HG02623 (cell line): ENCODE results near the gene ATG13.

Experiments
- ATAC-seq: cut with Tn5 transposase; IDR thresholded peaks from one replicate; pipeline ENCODE4 v1.9.1; 2021; ENCODE audit warnings: moderate library complexity; ENCODE audit not compliant: unreplicated experiment

ATG13 gene

GRCh38 chr11:46674463-46675287 lies 57.3 kb downstream of the ATG13 start:
- ATAC-seq = no peak

DNA sequence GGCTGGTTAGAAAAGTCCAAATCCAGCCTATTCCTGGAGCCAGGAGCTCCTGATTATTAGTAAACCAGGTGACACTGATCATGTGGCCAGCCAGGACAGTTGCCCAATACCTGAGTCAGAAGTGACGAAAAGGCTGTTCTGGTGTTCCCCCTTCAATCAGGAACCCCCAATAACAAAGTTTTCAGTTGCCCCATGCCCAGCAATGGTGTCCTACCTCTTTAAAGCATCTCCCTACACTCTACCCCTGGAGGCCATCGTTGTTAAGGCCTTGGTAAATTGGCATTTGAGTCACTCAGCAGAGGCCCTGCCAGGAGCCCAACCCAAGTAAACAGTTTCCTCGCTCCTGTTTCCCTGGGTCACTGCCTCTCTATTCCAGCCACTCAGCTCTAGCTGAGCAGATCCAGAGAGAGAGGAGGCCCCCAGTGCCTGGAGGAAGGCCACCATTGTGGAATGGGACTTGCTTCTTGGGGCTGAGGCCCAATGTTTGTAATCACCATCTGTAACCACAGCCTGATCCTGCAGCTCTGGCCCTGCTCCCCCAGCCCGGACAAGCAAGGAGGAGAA lies 58.0 kb downstream of the ATG13 start:
- ATAC-seq = no peak

GRCh38 chr11:46675949-46676348 lies 58.6 kb downstream of the ATG13 start:
- no peak for ATAC-seq

DNA sequence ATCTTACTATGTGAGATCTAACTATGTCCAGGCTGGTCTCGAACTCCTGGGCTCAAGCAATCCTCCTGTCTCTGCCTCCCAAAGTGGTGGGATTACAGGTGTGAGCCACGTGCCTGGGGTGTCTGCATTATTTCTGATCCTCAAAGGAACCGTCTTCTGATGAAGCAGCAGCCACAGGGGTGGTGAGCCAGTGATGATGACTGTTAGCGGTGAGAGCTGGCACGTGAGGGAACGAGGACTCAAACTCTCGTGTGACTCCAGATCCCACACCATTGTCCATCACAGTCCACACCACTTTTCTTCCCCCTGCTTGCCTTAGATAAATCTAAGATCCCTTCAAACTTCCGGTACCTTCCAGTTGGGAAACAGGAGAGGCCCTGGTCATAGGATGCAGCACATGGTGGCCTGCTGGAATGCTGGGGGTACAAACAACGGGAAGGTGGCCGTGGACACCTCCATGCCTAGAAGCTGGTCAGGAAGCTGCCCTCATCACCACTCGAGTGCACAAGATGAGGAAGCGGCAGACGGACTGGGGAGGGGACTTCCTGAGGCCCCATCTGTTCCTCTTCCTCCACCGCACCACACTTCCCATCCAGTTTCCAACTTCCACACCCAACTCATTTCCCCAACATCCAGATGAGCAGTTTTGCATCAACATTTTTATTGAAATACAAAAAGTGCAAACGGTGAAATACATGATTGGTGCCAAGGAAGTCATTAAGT lies 59.2 kb downstream of the ATG13 start:
- no peak for ATAC-seq

GRCh38 chr11:46677169-46677568 lies 59.8 kb downstream of the ATG13 start:
- ATAC-seq = no peak

DNA sequence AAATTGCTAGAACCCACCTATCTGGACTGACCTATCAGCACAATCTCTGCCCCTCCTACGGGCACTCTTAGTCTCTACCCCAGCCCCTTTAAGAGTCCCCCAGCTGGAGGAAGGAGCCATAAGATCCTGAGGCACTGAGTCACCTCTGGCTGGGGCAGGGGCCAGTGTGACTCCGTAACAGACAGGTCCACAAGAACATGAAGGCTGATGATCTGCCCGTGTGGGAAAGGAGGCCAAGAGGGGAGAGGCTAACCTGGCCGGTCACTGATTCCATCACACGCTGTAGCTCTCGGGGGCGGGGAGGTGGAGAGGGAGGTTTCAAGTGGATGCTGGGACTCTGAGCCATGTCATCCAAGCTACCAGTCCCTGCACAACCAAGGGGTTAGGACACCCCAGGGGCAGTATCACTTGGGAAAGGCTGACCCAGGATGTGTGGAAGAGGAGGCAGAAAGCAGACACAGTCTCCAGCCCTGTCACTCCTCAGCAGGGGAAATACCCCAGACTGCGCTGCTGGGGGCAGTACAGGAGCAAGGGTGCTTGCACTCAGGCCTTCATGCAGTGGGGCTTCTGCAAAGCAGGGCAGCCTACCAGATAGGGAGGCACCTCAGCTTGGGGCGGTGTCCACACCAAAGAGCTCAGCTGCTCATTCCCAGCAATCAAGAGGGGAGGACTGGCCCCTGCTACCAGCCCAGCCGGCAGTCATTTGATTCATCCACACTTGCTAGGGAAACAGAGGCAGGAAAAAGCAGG lies 60.8 kb downstream of the ATG13 start:
- no peak for ATAC-seq

DNA sequence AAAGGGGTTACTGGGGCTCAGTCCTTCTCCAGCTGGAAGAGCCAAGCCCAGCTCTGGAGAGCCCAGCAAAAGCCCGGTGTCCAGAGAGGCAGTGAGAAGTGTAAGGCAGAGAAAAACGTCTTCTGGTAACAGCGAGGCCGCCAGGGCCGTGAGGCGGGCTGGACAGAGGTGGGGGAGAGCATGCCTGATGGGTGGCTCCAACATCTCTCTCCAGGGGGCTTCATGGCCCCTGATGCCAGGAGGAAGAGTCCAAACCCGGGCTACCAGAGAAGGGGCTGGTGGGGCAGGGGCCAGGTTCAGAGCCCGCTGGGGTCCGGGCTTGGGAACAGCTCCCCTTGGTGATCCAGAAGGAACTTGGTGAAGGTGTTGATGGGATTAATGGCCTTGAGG lies 61.4 kb downstream of the ATG13 start:
- ATAC-seq = no peak

DNA sequence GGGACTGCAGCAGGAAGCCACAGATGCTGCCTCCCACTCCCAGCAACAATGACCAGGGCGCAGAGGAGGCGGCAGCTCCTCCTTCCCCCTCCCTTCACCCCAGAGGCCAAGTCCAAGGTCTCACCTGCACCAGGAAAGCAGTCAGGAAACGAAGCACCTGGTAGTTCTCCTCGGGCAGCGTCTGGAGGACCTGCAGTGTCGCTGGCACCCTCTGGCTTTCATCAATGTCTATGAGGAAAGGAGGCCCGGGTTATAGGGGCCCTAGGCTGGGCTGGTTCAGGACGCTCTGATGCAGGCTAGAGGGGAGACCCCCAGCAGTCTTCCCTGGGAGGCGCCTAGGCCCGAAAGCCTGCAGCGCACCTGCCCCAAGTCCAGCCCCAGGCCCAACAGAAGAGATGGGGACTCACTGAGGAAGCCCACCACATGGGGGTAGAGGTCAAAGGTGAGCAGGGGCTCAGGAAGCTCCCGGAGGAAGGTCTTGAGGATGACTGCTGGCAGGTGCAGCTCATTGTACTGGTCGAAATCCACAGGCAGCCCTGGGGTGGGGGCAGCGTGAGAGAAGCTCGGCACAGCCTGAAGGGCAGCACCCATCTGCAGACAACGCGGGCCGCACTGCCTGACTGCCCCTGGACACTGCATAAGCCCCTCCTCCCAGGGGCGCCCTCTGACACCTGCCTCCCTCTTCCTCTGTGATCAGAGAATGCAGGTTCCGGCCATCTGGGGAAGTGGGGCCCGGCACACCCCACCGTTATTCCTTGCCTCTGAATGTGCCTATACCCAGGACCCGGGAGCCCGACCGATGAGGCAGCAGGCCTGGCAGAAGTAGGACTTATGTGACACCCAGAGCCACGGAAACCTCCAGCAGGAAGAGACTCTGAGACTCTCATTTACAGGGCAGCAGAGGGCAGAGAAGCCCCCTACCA lies 62.1 kb downstream of the ATG13 start:
- ATAC-seq = no peak

DNA sequence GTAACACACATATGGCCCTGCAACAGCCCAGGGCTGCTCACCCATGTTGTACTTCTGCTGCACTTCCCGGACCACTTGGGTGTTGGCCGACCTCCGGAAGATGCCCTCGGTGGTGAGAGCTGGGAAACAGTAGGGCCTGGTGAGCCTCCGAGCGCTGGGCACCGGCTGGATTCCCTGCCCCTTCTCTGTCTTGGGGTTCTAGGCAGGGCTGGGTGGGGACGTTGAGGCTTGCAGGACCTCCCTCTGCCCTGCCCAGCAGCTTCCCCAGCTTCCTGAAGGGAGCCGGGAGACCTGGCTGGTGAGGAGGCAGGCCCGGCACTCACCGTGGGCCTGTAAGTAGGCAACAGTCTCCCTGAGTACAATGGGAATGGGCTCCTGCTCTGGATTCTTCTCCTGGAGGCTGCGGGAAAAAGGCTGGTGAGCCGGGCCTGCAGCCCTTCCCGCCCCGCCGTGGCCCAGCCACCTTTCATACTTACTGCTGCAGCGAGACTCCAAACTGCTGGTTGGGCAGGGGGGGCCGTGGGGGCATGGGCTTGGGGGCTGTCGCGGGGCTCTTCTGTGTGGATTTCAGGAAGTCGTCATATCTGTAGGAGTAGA lies 62.9 kb downstream of the ATG13 start:
- ATAC-seq = no peak

- no peak for ATAC-seq
Measured at GRCh38 chr11:46680815-46681214, 63.5 kb downstream of the ATG13 start.

- ATAC-seq = no peak
Measured at GRCh38 chr11:46681814-46682213, 64.5 kb downstream of the ATG13 start.

DNA sequence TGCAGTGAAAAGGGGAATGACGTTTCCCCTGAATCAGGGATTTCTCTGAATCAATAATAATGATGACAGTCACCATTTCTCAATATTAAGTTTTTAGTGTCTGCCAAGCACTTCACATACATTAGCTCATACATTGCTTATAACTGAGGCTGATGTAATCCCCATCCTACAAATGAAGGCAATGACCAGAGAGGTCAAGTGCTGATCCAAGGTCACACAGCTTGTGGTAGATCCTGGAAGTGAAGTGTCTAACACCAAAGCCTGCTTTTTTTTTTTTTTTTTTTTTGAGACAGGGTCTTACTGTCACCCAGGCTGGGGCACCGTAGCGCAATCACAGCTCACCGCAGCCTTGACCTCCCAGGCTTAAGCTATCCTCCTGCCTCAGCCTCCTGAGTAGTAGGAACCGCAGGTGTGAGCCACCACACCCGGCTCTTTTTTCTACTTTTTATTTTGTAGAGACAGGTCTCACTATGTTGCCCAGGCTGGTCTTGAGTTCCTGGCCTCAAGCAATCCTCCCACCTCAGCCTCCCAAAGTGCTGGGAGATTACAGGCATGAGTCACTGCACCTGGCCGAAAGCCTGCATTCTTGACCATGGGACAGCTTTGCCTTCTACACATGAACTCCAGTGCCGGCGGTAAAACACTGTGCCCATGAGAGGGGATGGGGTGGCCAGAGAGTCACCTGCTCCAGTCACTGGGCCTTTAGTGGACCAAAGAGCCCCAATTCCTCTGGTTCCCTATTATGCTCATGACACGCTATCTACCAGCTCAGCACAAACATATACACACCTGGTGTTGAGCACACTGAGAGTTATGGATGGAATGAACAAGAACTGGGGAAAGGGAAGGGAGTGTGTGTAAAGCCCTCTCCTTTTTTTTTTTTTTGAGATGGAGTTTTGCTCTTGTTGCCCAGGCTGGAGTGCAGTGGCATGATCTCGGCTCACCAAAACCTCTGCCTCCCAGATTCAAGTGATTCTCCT lies 65.7 kb downstream of the ATG13 start:
- ATAC-seq = no peak

DNA sequence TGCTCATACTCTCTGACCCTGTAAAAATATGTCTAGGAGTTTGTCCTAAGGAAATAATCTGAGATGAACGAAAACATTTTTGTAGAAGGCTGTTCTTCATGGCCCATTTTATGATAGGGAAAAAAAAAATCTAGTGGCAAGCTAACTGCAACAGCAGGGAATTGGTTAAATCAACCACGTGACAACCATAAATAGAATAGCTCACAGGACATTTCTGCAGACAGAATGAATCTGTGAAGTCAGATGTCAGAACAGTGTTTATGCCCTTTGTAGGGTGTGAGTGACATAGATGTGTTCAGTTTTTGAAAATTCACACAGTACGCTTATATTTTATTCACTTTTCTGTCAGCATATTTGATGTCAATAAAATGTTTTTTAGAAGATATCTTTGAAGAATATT lies 67.0 kb downstream of the ATG13 start:
- no peak for ATAC-seq

- no peak for ATAC-seq
Measured at GRCh38 chr11:46686886-46687795, 69.8 kb downstream of the ATG13 start.

DNA sequence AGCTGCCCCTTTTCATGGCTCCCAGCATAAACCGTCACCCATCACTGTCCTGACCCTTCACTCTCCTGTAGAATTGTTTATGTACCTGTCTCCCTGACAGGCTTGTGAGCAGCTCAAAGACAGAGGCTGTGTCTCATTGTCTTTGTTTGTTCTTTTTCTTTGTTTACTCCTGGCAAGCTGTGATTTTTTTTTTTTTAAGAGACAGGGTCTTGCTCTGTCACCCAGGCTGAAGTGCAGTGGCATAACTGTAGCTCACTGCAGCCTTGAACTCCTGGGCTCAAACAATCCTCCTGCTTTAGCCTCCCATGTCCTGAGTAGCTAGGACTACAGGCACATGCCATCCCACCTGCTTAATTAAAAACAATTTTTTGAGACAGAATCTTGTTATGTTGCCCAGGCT lies 73.3 kb downstream of the ATG13 start:
- no peak for ATAC-seq

DNA sequence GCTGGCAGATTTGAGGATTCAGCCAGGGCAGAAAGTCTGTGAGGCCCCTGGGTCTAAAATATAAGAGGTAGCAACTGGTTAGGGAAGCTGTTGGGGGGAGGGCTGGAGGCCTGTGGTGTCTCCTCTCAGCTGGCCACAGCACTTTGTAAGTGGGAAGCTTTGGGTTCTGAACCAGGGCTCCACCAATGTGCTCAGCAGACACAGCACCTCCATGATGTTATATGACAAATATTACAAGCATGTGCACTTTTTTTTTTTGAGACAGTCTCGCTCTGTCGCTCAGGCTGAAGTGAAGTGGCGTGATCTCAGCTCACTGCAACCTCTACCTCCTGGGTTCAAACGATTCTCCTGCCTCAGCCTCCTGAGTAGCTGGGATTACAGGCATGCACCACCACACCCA lies 75.1 kb downstream of the ATG13 start:
- ATAC-seq = no peak

DNA sequence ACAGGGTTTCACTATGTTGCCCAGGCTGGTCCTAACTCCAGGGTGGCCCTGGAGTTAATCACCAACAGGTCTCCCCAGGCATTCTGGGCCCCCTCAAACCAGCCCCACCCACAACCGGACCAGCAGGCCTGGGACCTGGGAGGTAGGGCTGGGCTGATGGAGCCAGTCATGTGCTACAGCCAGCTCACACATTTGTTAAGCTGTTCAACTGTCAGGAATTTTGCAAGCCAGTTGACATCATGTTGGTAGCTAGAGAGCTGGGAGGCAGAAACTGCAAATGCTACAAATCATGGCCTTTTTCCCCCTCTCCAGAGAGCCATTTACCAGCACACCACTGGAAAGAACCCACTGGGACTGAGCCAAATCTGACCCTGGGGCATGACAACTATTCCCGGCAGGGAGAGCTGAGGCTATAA lies 76.3 kb downstream of the ATG13 start:
- ATAC-seq = no peak

DNA sequence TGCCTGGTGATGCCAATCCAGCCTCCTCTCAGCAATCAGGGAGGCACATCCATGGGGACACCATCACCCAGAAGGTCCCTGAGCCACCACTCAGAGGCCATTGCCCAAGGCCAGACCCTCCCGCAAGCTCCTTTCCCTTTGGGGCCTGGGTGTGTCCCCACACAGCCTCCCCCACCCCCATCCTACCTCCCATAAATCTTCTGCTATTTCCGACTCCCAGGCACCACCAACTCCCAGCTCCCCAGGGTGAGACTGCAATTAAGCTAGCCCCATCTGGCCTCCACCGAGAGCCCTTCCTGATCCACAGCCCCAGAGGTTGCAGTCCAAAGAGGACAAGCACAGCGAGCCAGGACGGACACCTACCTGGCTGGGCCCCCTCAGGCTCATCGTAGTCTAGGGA lies 76.7 kb downstream of the ATG13 start:
- ATAC-seq = no peak
